Panc1 (cell line): ENCODE data around the gene FHL1. TPM values are rescaled to one million over a fixed set of nuclear protein-coding genes. Genes with fewer than 3 reads are reported as not detected.
"Not testable (repeated sequence)": the region's sequence is repeated elsewhere in the genome, so short reads cannot be mapped to it uniquely, and the experiment has no call there.

Source experiments
- ATAC-seq: fragments of 200-7000 bp; cut with Tn5 transposase; 2 replicates; pipeline ENCODE4 v1.9.1; 2020; ENCODE audit warnings: mild to moderate bottlenecking, moderate library complexity
- BruUV-seq: library from RNA; stranded (reverse); fragments of 400-500 nt; replicated peaks from 2 replicates; lab custom pipeline; 2021; lab: Mats Ljungman, UMichigan
- CTCF ChIA-PET: fragments of 300-600 bp; sonication (Branson Sonifier 250); formaldehyde crosslinking; loops from one replicate; lab custom pipeline; 2022; ENCODE audit warnings: antibody characterized with exemption; lab: Charles Lee
- POLR2A ChIA-PET: fragments of 300-600 bp; sonication (Branson Sonifier 250); formaldehyde crosslinking; loops from one replicate; lab custom pipeline; 2022; ENCODE audit warnings: antibody characterized with exemption; lab: Charles Lee
- DNase-seq: peaks from one replicate; pipeline ENCODE4 v3.0.0-alpha.2; 2010; ENCODE audit warnings: low read depth, low spot score
- H3K27ac ChIP-seq: 2 replicates; pipeline ENCODE4 v1.5.1; 2011; ENCODE audit warnings: mild to moderate bottlenecking, low read length, inconsistent platforms
- H3K27me3 ChIP-seq: fragments of 200-500 bp; sonication (Bioruptor generic); 2 replicates; pipeline ENCODE4 v1.6.0; 2014; ENCODE audit warnings: low read length, inconsistent platforms; ENCODE audit not compliant: control insufficient read depth, insufficient read depth
- H3K36me3 ChIP-seq: fragments of 200-500 bp; sonication (Bioruptor generic); 2 replicates; pipeline ENCODE4 v1.5.1; 2014; ENCODE audit warnings: inconsistent platforms, mild to moderate bottlenecking, low read length, moderate library complexity; ENCODE audit not compliant: control insufficient read depth, insufficient read depth
- H3K4me1 ChIP-seq: 2 replicates; pipeline ENCODE4 v1.5.1; 2011; ENCODE audit warnings: inconsistent platforms, mild to moderate bottlenecking, low read length, moderate library complexity; ENCODE audit not compliant: control insufficient read depth, insufficient read depth
- H3K4me3 ChIP-seq, 2 experiments: 2 replicates each; pipeline ENCODE4 v1.5.1; 2011 to 2012; ENCODE audit warnings: low read depth in 2 of 2, low read length in 2 of 2, mild to moderate bottlenecking in 2 of 2, inconsistent platforms in 1 of 2, moderate library complexity in 1 of 2
- H3K9me3 ChIP-seq: fragments of 200-500 bp; sonication (Bioruptor generic); 2 replicates; pipeline ENCODE4 v1.5.1; 2014; ENCODE audit warnings: low read depth, mild to moderate bottlenecking, inconsistent platforms, low read length, moderate library complexity; ENCODE audit not compliant: control insufficient read depth, insufficient read depth
- POLR2AphosphoS5 ChIP-seq: IDR thresholded peaks from 2 replicates; pipeline ENCODE4 v1.6.1; 2012; ENCODE audit warnings: mild to moderate bottlenecking, low read depth, low read length, moderate library complexity
- SIN3A ChIP-seq: IDR thresholded peaks from 2 replicates; pipeline ENCODE4 v1.6.1; 2012; ENCODE audit warnings: low read depth, mild to moderate bottlenecking, low read length, moderate library complexity, borderline replicate concordance; ENCODE audit not compliant: insufficient read depth
- TCF7L2 ChIP-seq: IDR thresholded peaks from 2 replicates; pipeline ENCODE4 v1.6.1; 2011; ENCODE audit warnings: mild to moderate bottlenecking, low read depth, low read length, inconsistent platforms
- in situ Hi-C: cut with HindIII; loops from 2 replicates; pipeline ENCODE4 v1.10.0; 2016; ENCODE audit warnings: low sequenced_read_pairs, low pct_unique_long_range_greater_than_20kb
- intact Hi-C: fragments of 100-400 bp; cut with micrococcal nuclease; formaldehyde crosslinking; loops from one replicate; pipeline ENCODE4 v1.10.0; 2022; ENCODE audit not compliant: unreplicated experiment
- total RNA-seq: library from RNA; stranded (reverse); gene quantifications from one replicate; pipeline ENCODE4 v1.2.1, GENCODE V29; 2021; ENCODE audit not compliant: unreplicated experiment
- TF ChIP-seq, protein P1 (sequence below): fragments of 450-650 bp; IDR thresholded peaks from 2 replicates; pipeline ENCODE4 v1.5.1; 2017; ENCODE audit warnings: mild to moderate bottlenecking
- TF ChIP-seq, protein P2 (sequence below), 2 experiments: IDR thresholded peaks; 2 replicates each; pipeline ENCODE4 v1.6.1; 2011 to 2012; ENCODE audit warnings: low read depth in 2 of 2, control low read depth in 1 of 2, low read length in 1 of 2, mild to moderate bottlenecking in 1 of 2, moderate library complexity in 1 of 2; ENCODE audit not compliant: insufficient read depth in 1 of 2

Gene FHL1
- total RNA-seq, 1 experiment from 2014 or later = 67.9 TPM

DNA sequence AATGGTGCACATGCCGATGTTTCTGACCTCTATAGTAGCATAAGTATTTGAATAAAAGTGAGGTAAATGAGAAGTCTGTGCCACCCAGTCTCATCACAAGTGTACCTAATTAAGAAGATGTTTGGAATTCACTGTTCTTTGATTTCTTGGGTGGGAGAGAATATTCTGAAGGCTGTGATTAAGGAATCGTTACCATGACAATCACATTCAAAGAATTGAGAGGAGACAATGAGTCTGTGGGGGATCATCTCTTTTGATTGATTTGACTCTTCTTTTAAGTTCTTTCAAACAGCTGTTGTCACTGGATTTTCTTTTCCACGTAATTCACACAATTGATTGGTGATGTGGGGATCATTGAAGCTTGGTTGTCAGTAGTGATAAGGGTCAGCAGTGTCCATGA lies 18.1 kb downstream of the FHL1 start:
- no peak for ATAC-seq
- no peak for TF ChIP-seq TCF7L2
- TF ChIP-seq POLR2AphosphoS5 = no peak
- TF ChIP-seq, protein P1, sequence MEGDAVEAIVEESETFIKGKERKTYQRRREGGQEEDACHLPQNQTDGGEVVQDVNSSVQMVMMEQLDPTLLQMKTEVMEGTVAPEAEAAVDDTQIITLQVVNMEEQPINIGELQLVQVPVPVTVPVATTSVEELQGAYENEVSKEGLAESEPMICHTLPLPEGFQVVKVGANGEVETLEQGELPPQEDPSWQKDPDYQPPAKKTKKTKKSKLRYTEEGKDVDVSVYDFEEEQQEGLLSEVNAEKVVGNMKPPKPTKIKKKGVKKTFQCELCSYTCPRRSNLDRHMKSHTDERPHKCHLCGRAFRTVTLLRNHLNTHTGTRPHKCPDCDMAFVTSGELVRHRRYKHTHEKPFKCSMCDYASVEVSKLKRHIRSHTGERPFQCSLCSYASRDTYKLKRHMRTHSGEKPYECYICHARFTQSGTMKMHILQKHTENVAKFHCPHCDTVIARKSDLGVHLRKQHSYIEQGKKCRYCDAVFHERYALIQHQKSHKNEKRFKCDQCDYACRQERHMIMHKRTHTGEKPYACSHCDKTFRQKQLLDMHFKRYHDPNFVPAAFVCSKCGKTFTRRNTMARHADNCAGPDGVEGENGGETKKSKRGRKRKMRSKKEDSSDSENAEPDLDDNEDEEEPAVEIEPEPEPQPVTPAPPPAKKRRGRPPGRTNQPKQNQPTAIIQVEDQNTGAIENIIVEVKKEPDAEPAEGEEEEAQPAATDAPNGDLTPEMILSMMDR = no peak
- TF ChIP-seq, protein P2, sequence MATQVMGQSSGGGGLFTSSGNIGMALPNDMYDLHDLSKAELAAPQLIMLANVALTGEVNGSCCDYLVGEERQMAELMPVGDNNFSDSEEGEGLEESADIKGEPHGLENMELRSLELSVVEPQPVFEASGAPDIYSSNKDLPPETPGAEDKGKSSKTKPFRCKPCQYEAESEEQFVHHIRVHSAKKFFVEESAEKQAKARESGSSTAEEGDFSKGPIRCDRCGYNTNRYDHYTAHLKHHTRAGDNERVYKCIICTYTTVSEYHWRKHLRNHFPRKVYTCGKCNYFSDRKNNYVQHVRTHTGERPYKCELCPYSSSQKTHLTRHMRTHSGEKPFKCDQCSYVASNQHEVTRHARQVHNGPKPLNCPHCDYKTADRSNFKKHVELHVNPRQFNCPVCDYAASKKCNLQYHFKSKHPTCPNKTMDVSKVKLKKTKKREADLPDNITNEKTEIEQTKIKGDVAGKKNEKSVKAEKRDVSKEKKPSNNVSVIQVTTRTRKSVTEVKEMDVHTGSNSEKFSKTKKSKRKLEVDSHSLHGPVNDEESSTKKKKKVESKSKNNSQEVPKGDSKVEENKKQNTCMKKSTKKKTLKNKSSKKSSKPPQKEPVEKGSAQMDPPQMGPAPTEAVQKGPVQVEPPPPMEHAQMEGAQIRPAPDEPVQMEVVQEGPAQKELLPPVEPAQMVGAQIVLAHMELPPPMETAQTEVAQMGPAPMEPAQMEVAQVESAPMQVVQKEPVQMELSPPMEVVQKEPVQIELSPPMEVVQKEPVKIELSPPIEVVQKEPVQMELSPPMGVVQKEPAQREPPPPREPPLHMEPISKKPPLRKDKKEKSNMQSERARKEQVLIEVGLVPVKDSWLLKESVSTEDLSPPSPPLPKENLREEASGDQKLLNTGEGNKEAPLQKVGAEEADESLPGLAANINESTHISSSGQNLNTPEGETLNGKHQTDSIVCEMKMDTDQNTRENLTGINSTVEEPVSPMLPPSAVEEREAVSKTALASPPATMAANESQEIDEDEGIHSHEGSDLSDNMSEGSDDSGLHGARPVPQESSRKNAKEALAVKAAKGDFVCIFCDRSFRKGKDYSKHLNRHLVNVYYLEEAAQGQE (IDR thresholded peaks at IDR 0.05; ENCODE audit: insufficient read depth in 1 of 2, low read depth in 2 of 2, low read length in 1 of 2) = no peak
- TF ChIP-seq SIN3A = no peak
- Histone ChIP-seq H3K27me3 (no peaks in the 10 kb centered on the region), H3K9me3 (no peaks in the 10 kb centered on the region), H3K4me3 (no peak overlapping the region), H3K27ac (no peak overlapping the region), H3K4me1 (peaks cover 3% of the 10 kb centered on the region; the same call in 1 of the 2 replicates), H3K36me3 (no peaks in the 10 kb centered on the region)
- no TSS peak for BruUV-seq
- in situ Hi-C loops = no loop called here
- intact Hi-C loops = no loop called here
- DNase-seq = no peak
- CTCF ChIA-PET = interaction anchor here (0.8 to 1.6 kb wide), 3 partner anchors 44 to 137 kb away, joined by 4 to 9 read pairs (median 4); no protein-coding TSS in a partner anchor
- POLR2A ChIA-PET = no interaction called here

DNA sequence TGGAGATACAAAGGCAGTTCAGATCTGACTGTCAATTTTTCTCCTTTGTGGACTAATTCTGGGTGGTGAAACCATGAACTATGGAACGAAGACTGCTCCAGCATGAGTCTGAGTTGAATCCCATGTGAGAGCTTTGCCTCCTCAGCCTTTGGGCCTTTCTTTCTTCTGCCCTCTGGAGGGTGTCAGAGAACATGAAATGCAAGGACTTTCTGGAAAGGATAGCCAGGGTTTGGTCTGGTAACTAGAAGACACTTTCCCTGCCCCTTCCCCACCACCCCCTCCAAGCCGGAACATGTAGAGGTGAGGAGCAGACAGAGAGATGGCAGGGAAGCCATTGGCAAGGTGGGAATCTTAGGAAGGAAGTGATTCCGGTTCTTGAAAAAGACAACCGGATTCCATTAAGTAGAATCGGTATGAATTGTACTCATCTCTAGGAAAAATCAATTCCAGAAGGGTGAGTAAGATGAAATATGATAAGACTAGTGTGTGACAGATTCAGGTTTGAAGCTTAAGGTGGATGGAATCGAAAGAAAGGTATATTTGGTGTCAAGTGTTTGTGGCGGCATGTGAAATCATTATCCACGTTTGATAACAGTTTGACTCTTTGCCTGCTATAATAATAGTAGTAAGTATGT lies 19.0 kb downstream of the FHL1 start:
- Histone ChIP-seq H3K27ac (no peak overlapping the region), H3K9me3 (no peaks in the 10 kb centered on the region), H3K36me3 (no peaks in the 10 kb centered on the region), H3K4me1 (peaks cover 3% of the 10 kb centered on the region; the same call in 1 of the 2 replicates), H3K27me3 (no peaks in the 10 kb centered on the region), H3K4me3 (no peak overlapping the region)
- ChIA-PET CTCF (interaction anchor here (0.8 to 1.6 kb wide), 3 partner anchors 43 to 138 kb away, joined by 4 to 9 read pairs (median 4); no protein-coding TSS in a partner anchor), POLR2A (no interaction called here)
- TF ChIP-seq, protein P2 (IDR thresholded peaks at IDR 0.05; ENCODE audit: insufficient read depth in 1 of 2, low read depth in 2 of 2, low read length in 1 of 2) = no peak
- TF ChIP-seq, protein P1 = peak; percentile 53
- DNase-seq (no peak), ATAC-seq (peak; percentile 69)
- BruUV-seq = no TSS peak
- intact Hi-C loops (no loop called here), in situ Hi-C loops (no loop called here)

DNA sequence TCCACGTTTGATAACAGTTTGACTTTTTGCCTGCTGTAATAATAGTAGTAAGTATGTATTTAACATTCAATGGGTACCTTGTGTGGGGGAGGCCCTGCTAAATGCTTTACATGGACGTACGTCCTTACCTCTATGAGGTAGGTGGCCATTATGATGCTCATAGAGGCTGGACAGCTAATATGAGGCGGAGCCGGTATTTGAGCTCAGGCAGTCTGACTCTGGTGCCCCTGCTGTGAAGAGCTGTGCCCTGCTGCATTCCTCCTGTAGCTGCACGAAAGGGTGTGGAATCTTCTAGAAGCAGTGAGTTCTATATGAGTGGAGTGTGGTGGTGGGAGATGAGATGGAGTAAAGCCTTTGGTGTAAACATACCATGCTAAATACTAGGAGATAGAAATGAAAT lies 20.7 kb downstream of the FHL1 start:
- in situ Hi-C loops, BruUV-seq, POLR2A ChIA-PET, H3K4me1 ChIP-seq, H3K27me3 ChIP-seq, H3K36me3 ChIP-seq, intact Hi-C loops, CTCF ChIA-PET, DNase-seq, H3K9me3 ChIP-seq, H3K4me3 ChIP-seq, ATAC-seq, H3K27ac ChIP-seq: not testable (repeated sequence)
